AG08395 (cell line): ENCODE data around the gene SALL4.

Experiments used
- DNase-seq: peaks from one replicate; pipeline ENCODE4 v3.0.0; 2012; ENCODE audit warnings: mixed read lengths, low spot score

The SALL4 gene

DNA sequence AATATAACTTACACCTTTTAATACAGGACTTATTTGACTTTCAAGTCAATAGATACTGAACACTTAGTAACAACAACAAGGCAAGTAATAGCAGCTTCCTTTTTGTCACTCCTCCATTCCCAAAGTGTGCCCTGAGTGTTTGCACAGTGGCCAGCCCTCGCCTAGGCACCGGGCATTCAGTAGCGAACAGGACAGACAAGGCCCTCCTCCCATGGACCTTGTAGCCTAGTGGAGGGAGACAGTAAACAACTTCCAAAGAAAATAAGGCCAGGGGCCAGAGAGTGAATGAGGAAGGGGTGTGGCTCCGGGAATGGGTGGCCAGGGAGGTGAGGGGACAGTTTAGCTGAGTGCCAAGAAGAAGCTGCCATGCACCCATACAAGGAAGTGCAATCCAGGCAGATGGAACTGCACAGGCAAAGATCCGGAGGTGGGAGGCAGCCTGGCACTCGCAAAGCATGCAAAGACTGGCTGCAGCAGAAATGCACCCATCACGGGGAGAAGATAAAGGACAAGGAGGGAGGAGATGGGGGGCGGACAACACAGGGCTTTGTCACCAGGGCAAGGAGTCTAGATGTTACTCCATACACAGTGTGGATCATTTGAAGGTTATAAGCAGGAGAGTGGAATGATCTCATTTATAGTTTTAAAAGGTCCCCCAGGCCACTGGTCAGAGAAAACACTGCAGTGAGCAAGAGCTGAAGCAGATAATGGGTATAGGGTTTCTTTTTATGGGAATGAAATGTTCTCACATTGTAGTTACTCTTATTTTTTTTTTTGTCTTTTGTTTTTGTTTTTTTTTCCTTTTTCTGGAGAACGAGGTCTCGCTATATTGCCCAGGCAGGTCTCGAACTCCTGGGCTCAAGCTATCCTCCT lies 66.4 kb downstream of the SALL4 start:
- no peak for DNase-seq

GRCh38 chr20:51734876-51735720 lies 67.2 kb downstream of the SALL4 start:
- DNase-seq = no peak

DNA sequence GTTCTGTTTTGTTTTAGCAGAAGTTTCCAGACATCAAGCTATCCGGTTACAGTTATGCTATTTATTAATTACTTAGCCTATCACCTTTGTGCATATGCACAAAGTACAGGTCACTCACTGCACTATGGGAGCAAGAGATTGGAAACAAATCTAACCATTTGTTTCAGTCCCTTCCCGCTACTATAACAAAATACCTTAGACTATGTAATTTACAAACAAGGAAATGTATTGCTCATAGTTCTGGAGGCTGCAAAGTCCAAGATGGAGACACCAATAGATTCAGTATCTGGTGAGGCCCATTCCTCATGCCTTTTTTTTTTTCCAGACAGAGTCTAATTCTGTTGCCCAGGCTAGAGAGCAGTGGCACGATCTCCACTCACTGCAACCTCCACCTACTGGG lies 69.3 kb downstream of the SALL4 start:
- no peak for DNase-seq
